ENCODE measurements around the gene KNG1. TPM values are rescaled to one million over a fixed set of nuclear protein-coding genes. Genes with fewer than 3 reads are reported as not detected.

KNG1 gene
- total RNA-seq, 5 donors from 2014 or later (not counting 1 experiment from before 2014, with no cell fraction given): 0.22 to 0.47 (median 0.30) TPM; not detected in 2

DNA sequence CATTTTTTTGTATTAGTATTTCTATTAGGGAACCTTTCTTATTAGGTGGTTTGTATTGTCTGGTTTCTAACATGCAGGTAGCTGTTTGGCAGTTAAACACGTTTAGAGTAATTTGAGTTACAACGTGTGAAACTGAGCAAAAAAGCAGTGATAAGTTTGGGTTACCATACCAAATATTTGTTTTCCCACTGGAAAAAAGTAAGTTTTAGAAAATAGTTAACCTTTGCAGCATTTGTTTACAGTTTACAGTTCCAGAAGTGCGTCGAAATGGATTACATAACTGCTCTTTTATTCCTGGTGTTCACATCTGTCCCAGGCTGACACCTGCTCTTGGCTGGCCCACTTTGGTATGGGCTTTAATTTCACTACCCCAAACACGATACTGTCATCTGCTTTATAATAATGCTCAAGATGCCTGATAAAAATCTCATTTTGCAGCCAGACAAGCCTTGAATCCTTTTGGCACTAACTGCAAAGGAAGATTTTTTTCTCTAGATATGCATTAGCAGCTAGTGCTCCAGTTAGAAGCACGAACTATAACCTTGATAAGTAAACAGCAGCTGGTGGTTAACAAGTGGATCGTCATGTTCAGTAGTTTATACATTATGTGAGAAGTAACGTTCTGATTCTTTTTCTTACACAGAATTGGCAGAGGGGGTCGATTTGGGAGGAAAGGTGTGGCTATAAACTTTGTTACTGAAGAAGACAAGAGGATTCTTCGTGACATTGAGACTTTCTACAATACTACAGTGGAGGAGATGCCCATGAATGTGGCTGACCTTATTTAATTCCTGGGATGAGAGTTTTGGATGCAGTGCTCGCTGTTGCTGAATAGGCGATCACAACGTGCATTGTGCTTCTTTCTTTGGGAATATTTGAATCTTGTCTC, 71.6 kb downstream of the KNG1 start:
- H3K4me3 ChIP-seq (ENCODE audit: control insufficient read depth in 1 of 2, extremely low read depth in 1 of 2, low read length in 1 of 2): no peak overlapping the region
- WGBS (ENCODE audit: insufficient coverage): 30% methylated on average over 4 of the region's 13 CpGs

DNA sequence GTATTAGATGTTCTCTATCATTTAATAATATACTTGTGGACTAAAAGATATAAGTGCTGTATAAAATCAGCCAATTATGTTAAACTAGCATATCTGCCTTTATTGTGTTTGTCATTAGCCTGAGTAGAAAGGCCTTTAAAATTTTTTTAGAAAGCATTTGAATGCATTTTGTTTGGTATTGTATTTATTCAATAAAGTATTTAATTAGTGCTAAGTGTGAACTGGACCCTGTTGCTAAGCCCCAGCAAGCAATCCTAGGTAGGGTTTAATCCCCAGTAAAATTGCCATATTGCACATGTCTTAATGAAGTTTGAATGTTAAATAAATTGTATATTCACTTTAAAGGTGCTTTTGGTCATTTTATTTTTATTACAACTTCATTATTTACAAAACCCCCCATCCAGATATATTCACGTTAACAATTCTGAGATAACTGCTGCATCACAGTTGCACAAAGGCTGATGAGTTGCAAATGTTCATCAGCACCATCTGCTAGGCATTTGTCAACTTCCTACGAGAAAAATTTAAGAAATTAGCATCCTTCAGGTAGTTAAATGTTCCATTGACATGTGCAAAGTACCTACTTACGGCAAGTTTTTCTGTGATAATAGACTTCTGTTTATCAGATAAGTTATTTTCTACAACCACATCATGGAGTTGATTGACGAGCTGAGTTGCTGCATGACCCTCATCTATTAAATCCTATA, 72.5 kb downstream of the KNG1 start:
- H3K27ac ChIP-seq (ENCODE audit: low read length): peak overlapping the region; percentile 3
- H3K4me1 ChIP-seq (ENCODE audit: control insufficient read depth in 1 of 2, extremely low read depth in 1 of 2, insufficient read depth in 2 of 2, low read length in 2 of 2): peaks cover 27 to 29% of the 10 kb centered on the region in 2 experiments
- peaks cover 50 to 53% (median 52%) of the 10 kb centered on the region in 3 donors for H3K4me1 Mint-ChIP-seq
- ATAC-seq (replicated peaks in 1 of 4): peak in 2 of 4 experiments; percentile 24 to 28
- no peak for DNase-seq
- H3K4me3 ChIP-seq (ENCODE audit: control insufficient read depth in 1 of 2, extremely low read depth in 1 of 2, low read length in 1 of 2): no peak overlapping the region
- H3K27ac Mint-ChIP-seq: no peak overlapping the region
- WGBS (ENCODE audit: insufficient coverage): no CpG with 5 or more reads among the region's 4 CpGs
- H3K36me3 ChIP-seq (ENCODE audit: control insufficient read depth in 2 of 2, extremely low read depth in 1 of 2, insufficient read depth in 1 of 2, low read length in 1 of 2): peaks cover 11 to 67% of the 10 kb centered on the region in 2 donors
- ChIA-PET CTCF (no interaction called here), POLR2A (interaction anchor here (1.0 to 1.4 kb wide), 2 partner anchors 10 to 16 kb away, joined by 5 read pairs; partner anchors contain the start of gene RFC4 (in 1 of the 2))
- H3K36me3 Mint-ChIP-seq: peaks cover 70% of the 10 kb centered on the region
- no peaks in the 10 kb centered on the region for H3K9me3 Mint-ChIP-seq
- no peak overlapping the region for H3K4me3 Mint-ChIP-seq
- H3K9me3 ChIP-seq: no peaks in the 10 kb centered on the region
- no peaks in the 10 kb centered on the region for H3K27me3 ChIP-seq (replicated peaks in 1 of 2; ENCODE audit: control insufficient read depth in 2 of 2, extremely low read depth in 1 of 2, insufficient read depth in 2 of 2, low read length in 1 of 2)
- no peaks in the 10 kb centered on the region for H3K27me3 Mint-ChIP-seq

More for the DNA sequence above, 71.6 kb downstream of the KNG1 start:
- H3K36me3 ChIP-seq (ENCODE audit: control insufficient read depth in 2 of 2, extremely low read depth in 1 of 2, insufficient read depth in 1 of 2, low read length in 1 of 2): peaks cover 11 to 67% of the 10 kb centered on the region in 2 donors
- Mint-ChIP-seq H3K4me1 (peaks cover 56 to 62% (median 59%) of the 10 kb centered on the region in 3 donors), H3K36me3 (peaks cover 69% of the 10 kb centered on the region), H3K9me3 (no peaks in the 10 kb centered on the region), H3K27me3 (no peaks in the 10 kb centered on the region), H3K4me3 (peak overlapping the region in 2 of 3 donors; percentile 26 to 98), H3K27ac (peak overlapping the region; percentile 62 to 74)
- H3K4me1 ChIP-seq (ENCODE audit: control insufficient read depth in 1 of 2, extremely low read depth in 1 of 2, insufficient read depth in 2 of 2, low read length in 2 of 2): peaks cover 29 to 32% of the 10 kb centered on the region in 2 experiments
- peak overlapping the region; percentile 47 for H3K27ac ChIP-seq (ENCODE audit: low read length)
- DNase-seq: peak in 2 of 35 experiments; percentile 17 to 37
- CTCF ChIA-PET: interaction anchor here in 1 of 2 donors (0.5 kb wide), 1 partner anchor 349 kb away, joined by 4 read pairs; no protein-coding TSS in a partner anchor
- H3K27me3 ChIP-seq (replicated peaks in 1 of 2; ENCODE audit: control insufficient read depth in 2 of 2, extremely low read depth in 1 of 2, insufficient read depth in 2 of 2, low read length in 1 of 2): no peaks in the 10 kb centered on the region
- no peaks in the 10 kb centered on the region for H3K9me3 ChIP-seq
- no peak for ATAC-seq (replicated peaks in 1 of 4)
- POLR2A ChIA-PET: interaction anchor here in 1 of 2 donors (0.6 to 1.5 kb wide), 2 partner anchors 9 to 171 kb away, joined by 3 to 4 read pairs; no protein-coding TSS in a partner anchor

DNA sequence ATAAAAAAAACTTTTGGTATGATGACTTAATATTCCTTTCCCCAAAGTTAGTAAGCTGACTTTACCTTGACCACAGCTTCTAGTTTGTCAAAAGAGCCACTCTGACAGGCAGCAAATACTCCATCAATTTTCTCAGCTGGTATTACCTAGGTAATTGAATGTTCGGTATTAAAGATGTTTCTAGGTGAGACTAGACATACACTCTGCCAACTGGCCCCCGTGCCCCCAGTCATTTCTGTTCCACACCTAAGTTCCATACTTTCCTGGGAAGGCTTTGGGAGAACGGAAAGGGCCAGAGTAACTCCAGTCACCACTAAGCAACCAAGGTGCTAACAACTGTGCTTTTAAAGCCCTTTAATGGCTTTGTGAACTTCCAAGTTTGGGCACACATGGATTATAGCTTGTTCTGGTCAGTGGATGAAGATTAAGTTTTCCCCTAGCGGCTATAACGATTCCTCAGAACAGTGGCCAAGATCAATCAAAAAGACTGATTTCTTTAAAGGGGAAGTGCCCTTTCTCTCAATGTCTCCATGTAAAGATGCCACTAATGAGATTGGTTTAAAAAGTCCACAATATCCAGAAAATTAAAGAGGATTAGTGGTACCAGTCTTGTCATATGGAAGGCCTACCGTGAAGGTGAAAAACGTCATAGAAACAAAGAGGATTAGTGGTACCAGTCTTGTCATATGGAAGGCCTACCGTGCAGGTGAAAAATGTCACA, 73.3 kb downstream of the KNG1 start:
- H3K4me1 ChIP-seq (ENCODE audit: control insufficient read depth in 1 of 2, extremely low read depth in 1 of 2, insufficient read depth in 2 of 2, low read length in 2 of 2): peaks cover 20 to 26% of the 10 kb centered on the region in 2 experiments
- DNase-seq (peak in 1 of 35 experiments; percentile 25), ATAC-seq (replicated peaks in 1 of 4) (peak in 3 of 4 experiments; percentile 4 to 33 (median 32))
- WGBS (ENCODE audit: insufficient coverage): 52% methylated on average over 2 of the region's 8 CpGs
- peak overlapping the region; percentile 27 for H3K27ac ChIP-seq (ENCODE audit: low read length)
- H3K4me3 ChIP-seq (ENCODE audit: control insufficient read depth in 1 of 2, extremely low read depth in 1 of 2, low read length in 1 of 2): no peak overlapping the region
- H3K4me1 Mint-ChIP-seq: peaks cover 43 to 46% (median 45%) of the 10 kb centered on the region in 3 donors
- CTCF ChIA-PET: interaction anchor here in 1 of 2 donors (0.7 kb wide), 1 partner anchor 32 kb away, joined by 5 read pairs; no protein-coding TSS in a partner anchor
- H3K9me3 ChIP-seq: no peaks in the 10 kb centered on the region
- no peaks in the 10 kb centered on the region for H3K9me3 Mint-ChIP-seq
- POLR2A ChIA-PET: interaction anchor here (0.5 to 1.4 kb wide), 3 partner anchors 9 to 312 kb away, joined by 3 to 5 read pairs (median 5); partner anchors contain the start of gene RFC4 (in 1 of the 2)
- H3K36me3 Mint-ChIP-seq: peaks cover 63% of the 10 kb centered on the region
- peaks cover 11 to 60% of the 10 kb centered on the region in 2 donors for H3K36me3 ChIP-seq (ENCODE audit: control insufficient read depth in 2 of 2, extremely low read depth in 1 of 2, insufficient read depth in 1 of 2, low read length in 1 of 2)
- no peak overlapping the region for H3K4me3 Mint-ChIP-seq
- no peaks in the 10 kb centered on the region for H3K27me3 ChIP-seq (replicated peaks in 1 of 2; ENCODE audit: control insufficient read depth in 2 of 2, extremely low read depth in 1 of 2, insufficient read depth in 2 of 2, low read length in 1 of 2)
- H3K27me3 Mint-ChIP-seq: no peaks in the 10 kb centered on the region
- peak overlapping the region; percentile 33 to 68 for H3K27ac Mint-ChIP-seq

Other genes starting within 250 kb of the KNG1 start
- gene CRYGS, start 173.0 kb upstream of the KNG1 start, total RNA-seq: 10 to 100 TPM in 1 of 5 donors, 1 to 10 TPM in 4; 5.5 to 10.4 (median 7.8) TPM
- 10 to 100 TPM; 16.1 to 17.4 (median 16.5) TPM for gene TBCCD1, start 150.0 kb upstream of the KNG1 start, total RNA-seq
- gene DNAJB11, start 146.6 kb upstream of the KNG1 start, total RNA-seq: 10 to 100 TPM; 28.7 to 65.4 (median 31.7) TPM
- 1 to 10 TPM in 3 of 5 donors, not detected in 2; 1.8 to 1.9 (median 1.9) TPM for gene AHSG, start 104.3 kb upstream of the KNG1 start, total RNA-seq
- gene FETUB, start 77.0 kb upstream of the KNG1 start, total RNA-seq: not detected
- under 1 TPM in 1 of 5 donors, not detected in 4; 0.38 TPM for gene HRG, start 51.3 kb upstream of the KNG1 start, total RNA-seq
- 100 to 1,000 TPM; 544 to 870 (median 576) TPM for gene EIF4A2, start 66.2 kb downstream of the KNG1 start, total RNA-seq
- 10 to 100 TPM; 13.4 to 21.0 (median 19.2) TPM for gene RFC4, start 89.1 kb downstream of the KNG1 start, total RNA-seq
- not detected for gene ADIPOQ, start 125.4 kb downstream of the KNG1 start, total RNA-seq
- gene ST6GAL1, start 213.2 kb downstream of the KNG1 start, total RNA-seq: 100 to 1,000 TPM; 148 to 237 (median 212) TPM

All from T-cell (primary cell).